G401 (cell line): Measurements from ENCODE around the gene DGCR2. TPM values are rescaled to one million over a fixed set of nuclear protein-coding genes. Genes with fewer than 3 reads are reported as not detected.
"Not testable (repeated sequence)": the region's sequence is repeated elsewhere in the genome, so short reads cannot be mapped to it uniquely, and the experiment has no call there.

Experiments
- DNase-seq: peaks from one replicate; pipeline ENCODE4 v3.0.0-alpha.2; 2015; ENCODE audit warnings: low spot score
- in situ Hi-C: cut with HindIII; loops from 2 replicates; pipeline ENCODE4 v1.10.0; 2016; ENCODE audit warnings: low sequenced_read_pairs, mixed read lengths
- total RNA-seq: library from RNA; depleted of rRNA; stranded (reverse); fragments of >200 nt; shearing (Covaris generic); gene quantifications from 2 replicates; pipeline ENCODE4 v1.2.3, GENCODE V29; 2014

DGCR2 gene
- total RNA-seq, 1 experiment from 2014 or later: 59.9 TPM

GRCh38 chr22:19088866-19089595 lies 33.2 kb downstream of the DGCR2 start:
- in situ Hi-C loops: no loop called here
- DNase-seq: no peak

DNA sequence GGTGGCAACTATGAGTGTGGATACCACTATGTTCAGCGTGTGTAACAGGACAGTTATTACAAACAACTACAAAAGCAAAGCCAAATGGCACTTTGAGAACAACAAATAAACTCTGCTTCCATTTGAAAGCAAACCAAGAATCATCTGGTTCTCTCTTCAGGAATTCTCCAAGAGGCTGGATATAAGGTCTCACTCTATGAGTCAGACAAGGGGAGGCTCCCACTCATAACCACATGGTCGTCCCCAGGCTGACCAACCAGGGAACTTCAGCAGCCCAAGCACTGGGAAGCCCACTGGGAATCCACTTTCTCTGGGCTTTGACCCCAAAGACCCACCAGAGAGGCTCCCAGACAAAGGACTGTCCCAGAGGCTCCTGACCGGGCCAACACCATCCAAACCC lies 35.3 kb downstream of the DGCR2 start:
- in situ Hi-C loops: no loop called here
- no peak for DNase-seq

GRCh38 chr22:19086417-19086816 lies 35.8 kb downstream of the DGCR2 start:
- no peak for DNase-seq
- in situ Hi-C loops: no loop called here

DNA sequence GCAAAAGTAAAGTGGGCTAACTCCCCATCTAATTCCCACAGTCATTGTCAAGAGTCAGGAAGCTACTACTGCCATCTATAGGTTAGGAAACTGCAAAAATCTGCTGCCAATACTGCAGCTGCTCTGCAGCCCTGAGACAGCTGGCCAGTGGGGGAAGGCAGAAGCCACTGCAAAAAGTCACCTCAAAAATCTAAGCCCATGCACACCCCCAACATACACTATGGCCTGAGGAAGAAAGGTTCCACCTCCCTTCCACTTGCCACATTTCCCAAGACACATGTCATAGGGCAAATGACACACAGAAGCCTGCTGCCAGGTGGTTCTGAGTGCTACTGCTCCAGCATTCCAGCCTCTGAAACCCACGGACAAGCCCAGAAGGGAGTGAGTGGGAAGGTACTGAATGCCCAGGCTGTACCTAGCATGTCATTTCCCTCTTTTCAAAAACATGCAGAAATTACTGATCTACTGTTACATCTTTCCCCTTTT lies 36.9 kb downstream of the DGCR2 start:
- no peak for DNase-seq
- in situ Hi-C loops: no loop called here

GRCh38 chr22:19084586-19084985 lies 37.6 kb downstream of the DGCR2 start:
- not testable (repeated sequence) for DNase-seq

DNA sequence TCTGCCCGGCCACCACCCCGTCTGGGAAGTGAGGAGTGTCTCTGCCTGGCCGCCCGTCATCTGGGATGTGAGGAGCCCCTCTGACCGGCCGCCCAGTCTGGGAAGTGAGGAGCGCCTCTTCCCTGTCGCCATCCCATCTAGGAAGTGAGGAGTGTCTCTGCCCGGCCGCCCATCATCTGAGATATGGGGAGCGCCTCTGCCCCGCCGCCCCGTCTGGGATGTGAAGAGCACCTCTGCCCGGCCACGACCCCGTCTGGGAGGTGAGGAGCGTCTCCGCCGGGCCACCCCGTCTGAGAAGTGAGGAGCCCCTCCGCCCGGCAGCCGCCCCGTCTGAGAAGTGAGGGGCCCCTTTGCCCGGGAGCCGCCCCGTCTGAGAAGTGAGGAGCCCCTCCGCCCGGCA lies 38.1 kb downstream of the DGCR2 start:
- in situ Hi-C loops, DNase-seq: not testable (repeated sequence)

More at GRCh38 chr22:19084586-19084985, 37.6 kb downstream of the DGCR2 start:
- in situ Hi-C loops: not testable (repeated sequence)

DNA sequence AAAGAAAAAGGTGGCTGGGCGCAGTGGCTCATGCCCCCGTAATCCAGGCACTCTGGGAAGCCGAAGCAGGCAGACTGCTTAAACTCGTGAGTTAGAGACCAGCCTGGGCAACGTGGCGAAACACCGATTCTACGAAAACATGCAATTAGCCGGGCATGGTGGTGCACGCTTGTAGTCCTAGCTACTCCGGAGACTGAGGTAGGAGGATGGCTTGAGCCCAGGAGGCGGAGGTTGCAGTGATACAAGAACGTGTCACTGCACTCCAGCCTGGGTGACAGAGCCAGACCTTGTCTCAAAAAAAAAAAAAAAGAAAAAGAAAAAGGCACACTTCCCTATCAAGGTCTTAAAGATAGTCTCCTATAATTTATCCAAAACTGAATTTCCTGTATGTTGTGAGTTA lies 39.4 kb downstream of the DGCR2 start:
- in situ Hi-C loops: no loop called here
- no peak for DNase-seq

DNA sequence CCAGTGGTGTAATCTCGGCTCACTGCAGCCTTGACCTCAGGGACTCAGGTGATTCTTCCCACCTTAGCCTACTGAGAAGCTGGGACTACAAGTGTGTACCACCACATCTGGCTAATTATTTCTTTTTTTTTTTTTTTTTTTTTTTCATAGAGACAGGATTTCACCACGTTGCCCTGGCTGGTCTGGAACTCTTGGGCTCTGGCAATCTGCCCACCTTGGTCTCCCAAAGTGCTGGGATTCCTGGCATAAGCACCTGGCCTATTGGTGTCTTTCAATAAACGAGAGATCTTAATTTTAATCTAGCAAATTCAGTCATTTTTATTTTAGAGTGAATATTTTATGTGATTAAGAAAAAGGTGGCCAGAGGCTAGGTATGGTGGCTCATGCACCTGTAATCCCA lies 40.1 kb downstream of the DGCR2 start:
- DNase-seq: no peak
- in situ Hi-C loops: no loop called here

DNA sequence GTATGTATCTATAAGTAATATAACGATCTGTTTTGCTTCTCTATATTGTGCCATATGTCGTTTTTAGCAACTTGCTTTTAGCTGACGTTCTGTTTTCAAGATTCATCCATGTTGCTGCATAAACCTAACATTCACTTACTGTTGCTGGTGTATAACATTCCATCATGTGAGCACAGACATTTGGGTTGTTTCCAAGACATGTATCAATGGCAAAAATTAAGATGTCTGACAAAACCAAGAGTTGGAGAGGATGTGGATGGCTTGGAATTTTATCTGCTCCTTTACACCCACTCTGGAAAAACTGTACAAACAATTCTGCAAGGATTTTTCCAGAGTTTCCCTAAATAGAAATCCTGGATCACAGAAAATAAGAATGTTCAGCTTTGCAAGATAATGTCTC lies 40.9 kb downstream of the DGCR2 start:
- in situ Hi-C loops: no loop called here
- DNase-seq: no peak

GRCh38 chr22:19080853-19081252 lies 41.4 kb downstream of the DGCR2 start:
- no peak for DNase-seq
- in situ Hi-C loops: no loop called here

DNA sequence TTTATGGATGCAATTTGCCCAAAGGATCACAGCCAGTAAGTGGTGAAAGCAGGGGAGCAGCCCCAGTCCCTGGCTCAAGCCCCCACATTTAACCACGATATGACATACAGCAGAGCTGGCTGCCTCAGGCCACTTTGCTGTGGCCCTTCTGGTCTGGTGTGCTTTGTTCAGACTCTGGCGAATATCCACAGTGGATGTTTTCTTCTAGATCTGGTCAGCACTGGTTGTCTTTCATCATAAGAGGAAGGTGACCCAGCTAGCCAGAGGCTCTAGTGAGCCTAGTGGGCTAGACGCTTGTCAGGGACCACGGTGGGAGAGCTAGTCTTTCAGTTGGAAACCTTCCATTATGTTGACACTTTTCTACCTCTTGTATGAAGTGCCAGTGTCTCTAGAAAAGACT lies 42.5 kb downstream of the DGCR2 start:
- DNase-seq: no peak
- in situ Hi-C loops: no loop called here

GRCh38 chr22:19075404-19075803 lies 46.8 kb downstream of the DGCR2 start:
- in situ Hi-C loops: no loop called here
- no peak for DNase-seq

GRCh38 chr22:19072853-19073252 lies 49.4 kb downstream of the DGCR2 start:
- in situ Hi-C loops, DNase-seq: not testable (repeated sequence)

DNA sequence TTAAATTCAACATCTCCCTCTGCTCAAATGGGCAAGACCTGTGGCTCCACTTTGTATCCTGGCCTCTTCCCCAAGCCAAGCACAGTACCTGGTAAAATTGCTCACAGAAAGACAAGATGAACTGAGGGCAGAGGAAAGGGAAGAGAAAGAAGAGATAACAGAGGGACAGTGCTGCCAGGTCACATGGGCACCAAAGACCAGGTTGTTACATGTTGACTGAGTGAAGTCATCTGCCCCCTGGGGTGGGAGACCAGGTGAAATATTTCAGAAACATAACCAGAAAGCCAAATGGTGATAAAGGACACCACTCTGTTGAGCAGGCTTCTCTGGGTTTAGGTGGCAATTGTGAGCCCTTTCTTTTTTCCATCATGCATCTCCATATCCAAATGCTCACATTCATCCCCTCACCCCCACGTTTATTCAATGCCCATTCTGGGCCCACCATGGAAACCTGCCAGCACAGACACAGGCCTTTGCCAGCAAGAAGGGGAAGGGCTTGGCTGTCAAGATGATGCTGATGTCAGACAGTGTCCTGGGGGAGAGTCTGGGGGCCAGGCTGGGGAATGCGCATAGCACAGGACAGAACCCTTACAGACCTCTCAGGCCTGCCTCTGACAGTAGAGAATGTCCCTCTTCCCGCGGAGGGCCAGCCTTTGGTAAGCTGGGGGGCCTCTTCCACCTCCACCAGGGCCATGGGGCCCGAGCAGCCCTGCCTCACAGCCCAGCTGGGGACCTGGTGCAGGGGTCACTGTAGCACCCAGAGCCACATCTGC lies 51.6 kb downstream of the DGCR2 start:
- DNase-seq: peak; percentile 50
- in situ Hi-C loops: no loop called here

GRCh38 chr22:19069451-19069850 lies 52.8 kb downstream of the DGCR2 start:
- no peak for DNase-seq
- in situ Hi-C loops: no loop called here

DNA sequence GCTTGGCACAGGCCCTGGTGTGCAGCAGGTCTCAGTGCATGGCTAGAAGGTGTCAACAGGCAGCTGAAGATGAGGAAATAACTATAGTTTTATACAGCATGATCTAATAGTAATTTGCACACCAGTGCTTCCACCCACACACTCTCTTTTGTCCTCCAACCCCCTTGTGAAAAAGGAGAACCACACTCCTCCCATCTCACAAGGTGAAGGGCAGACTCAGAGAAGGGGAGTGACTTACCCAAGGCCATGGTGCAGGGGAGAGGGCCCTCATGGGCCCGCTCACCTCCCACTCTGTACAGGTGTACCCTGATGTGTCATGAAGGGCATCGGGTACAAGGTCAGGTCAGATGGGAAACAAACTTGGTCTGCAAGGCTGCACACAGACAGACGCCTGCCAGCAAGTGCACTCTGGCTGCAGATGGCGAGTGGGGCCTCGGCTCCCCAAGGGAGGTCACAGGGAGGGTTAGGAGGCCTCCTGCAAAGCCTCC lies 53.4 kb downstream of the DGCR2 start:
- in situ Hi-C loops: no loop called here

GRCh38 chr22:19067696-19068348 lies 54.4 kb downstream of the DGCR2 start:
- no peak for DNase-seq
- in situ Hi-C loops: no loop called here

More for the DNA sequence above, 53.4 kb downstream of the DGCR2 start:
- DNase-seq: no peak

GRCh38 chr22:19066531-19067271 lies 55.5 kb downstream of the DGCR2 start:
- no peak for DNase-seq
- in situ Hi-C loops: no loop called here

GRCh38 chr22:19065929-19066328 lies 56.3 kb downstream of the DGCR2 start:
- DNase-seq: no peak
- in situ Hi-C loops: no loop called here
